GM08714 (cell line): ENCODE measurements around the gene SLC38A3.

Experiments used
- H3K4me3 ChIP-seq: fragments of 200-500 bp; sonication (Bioruptor generic); 2 replicates; pipeline ENCODE4 v1.5.1; 2014; ENCODE audit warnings: mild to moderate bottlenecking, low read length, inconsistent platforms
- ZNF274 ChIP-seq: IDR thresholded peaks from 2 replicates; pipeline ENCODE4 v1.6.1; 2012; ENCODE audit warnings: mild to moderate bottlenecking, low read depth, low read length

SLC38A3 gene

DNA sequence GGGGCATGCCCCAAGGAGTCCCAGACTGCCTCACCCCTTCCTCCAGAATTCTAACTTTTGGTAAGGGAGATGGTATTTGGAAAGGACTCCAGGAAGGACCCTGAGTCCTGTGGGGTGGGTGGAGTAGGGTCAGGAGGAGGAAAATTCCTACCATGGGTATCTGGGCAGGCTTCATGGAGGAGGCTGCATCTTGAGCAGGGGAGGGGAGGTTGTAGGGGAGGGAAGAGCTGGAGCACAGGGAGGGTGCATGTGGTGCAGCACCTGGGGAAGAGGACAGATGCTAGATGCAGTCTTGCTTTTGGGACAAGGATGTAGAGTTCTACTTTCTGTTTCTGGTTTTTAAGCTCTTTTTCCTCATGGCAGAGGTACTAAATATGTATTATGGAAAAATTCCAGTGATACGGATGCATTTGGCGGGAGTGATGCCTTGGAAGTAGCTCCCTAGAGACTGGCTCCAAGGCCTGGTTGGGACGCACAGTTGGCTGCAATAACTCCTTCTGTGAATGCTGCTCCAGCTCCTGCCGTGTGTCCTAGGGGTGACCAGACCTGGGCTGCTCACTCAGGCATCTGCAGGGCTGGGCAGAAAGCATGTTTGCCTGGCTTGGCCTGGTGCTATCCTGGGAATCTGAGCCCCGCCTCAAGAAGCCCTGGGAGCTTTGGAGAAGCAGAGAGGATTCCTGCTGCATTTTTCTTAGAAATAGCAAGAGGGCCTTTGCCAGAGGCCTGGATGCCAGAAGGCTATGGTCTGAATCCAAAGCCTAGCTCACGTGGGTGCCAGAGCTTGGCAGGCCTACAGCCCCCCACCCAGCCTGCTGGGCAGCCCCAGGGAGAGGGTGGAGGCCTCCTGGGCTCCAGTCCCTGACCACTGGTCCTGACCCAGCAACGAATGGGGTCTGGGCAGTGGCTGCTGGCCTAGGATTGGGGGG, 39.8 kb upstream of the SLC38A3 start:
- TF ChIP-seq ZNF274, result no peak
- no peak overlapping the region for H3K4me3 ChIP-seq

GRCh38 chr3:50165910-50166538, 39.0 kb upstream of the SLC38A3 start:
- no peak for TF ChIP-seq ZNF274

GRCh38 chr3:50166620-50167019, 38.5 kb upstream of the SLC38A3 start:
- no peak for TF ChIP-seq ZNF274
- H3K4me3 ChIP-seq, result no peak overlapping the region

More at GRCh38 chr3:50165910-50166538, 39.0 kb upstream of the SLC38A3 start:
- H3K4me3 ChIP-seq, result no peak overlapping the region

- no peak overlapping the region for H3K4me3 ChIP-seq
Observed at GRCh38 chr3:50167069-50167840, 37.8 kb upstream of the SLC38A3 start.

GRCh38 chr3:50167841-50168209, 37.2 kb upstream of the SLC38A3 start:
- TF ChIP-seq ZNF274, result no peak
- H3K4me3 ChIP-seq, result no peak overlapping the region

More at GRCh38 chr3:50167069-50167840, 37.8 kb upstream of the SLC38A3 start:
- TF ChIP-seq ZNF274, result no peak

- no peak overlapping the region for H3K4me3 ChIP-seq
- TF ChIP-seq ZNF274, result no peak
Observed at GRCh38 chr3:50168388-50168787, 36.7 kb upstream of the SLC38A3 start.

GRCh38 chr3:50168791-50169190, 36.3 kb upstream of the SLC38A3 start:
- TF ChIP-seq ZNF274, result no peak
- H3K4me3 ChIP-seq, result no peak overlapping the region

DNA sequence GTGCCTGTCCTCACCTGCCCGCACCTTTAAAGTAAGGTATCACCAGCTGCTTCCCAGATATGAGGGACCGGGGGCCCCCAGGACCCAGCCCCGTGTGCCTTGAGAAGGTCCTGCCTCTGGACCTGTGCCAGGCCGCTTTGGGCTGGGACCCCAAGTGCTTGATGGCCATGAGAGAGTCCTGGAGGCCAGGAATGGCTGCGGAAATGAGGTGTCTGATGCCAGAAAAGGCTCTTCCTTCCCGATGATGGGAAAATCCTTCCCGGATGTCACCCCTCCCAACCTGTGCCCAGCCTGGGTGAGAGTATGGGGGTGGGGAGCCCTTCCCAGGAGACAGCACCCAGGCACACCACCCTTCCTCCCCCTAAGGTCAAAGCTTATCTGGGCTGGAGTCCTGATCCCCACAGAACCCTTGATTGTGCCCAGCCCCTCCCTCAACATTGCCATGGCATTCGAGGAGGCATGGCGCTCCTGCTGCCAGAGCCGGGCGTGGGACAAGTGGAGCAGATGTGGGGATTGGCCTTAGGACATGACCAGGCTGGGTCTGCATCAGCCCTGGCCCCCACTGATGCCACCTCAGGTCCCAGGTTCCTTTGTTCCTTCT, 35.7 kb upstream of the SLC38A3 start:
- no peak overlapping the region for H3K4me3 ChIP-seq
- no peak for TF ChIP-seq ZNF274

DNA sequence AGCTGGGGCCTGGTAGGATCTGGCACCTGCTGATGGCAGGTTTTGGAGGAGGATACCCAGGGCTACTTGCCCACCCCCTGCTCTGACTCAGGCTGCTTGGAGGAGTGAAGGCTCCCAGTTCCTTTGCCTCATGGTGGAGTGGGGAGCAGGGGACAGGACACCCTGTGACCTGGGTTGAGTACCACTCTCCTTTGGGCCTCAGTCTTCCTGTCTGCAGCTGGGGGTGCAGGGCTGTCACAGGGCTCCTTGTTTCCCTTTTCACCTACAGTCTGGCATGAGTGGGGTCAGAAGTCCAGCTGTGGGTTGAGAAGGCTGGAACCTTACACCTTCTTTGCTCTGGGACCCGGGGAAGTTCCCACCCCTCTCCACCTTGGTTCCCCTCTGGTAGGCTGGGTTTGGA, 35.2 kb upstream of the SLC38A3 start:
- H3K4me3 ChIP-seq, result no peak overlapping the region
- TF ChIP-seq ZNF274, result no peak

- H3K4me3 ChIP-seq, result no peak overlapping the region
- no peak for TF ChIP-seq ZNF274
Observed at GRCh38 chr3:50170689-50171088, 34.4 kb upstream of the SLC38A3 start.

GRCh38 chr3:50171540-50172301, 33.4 kb upstream of the SLC38A3 start:
- no peak overlapping the region for H3K4me3 ChIP-seq
- TF ChIP-seq ZNF274, result no peak

DNA sequence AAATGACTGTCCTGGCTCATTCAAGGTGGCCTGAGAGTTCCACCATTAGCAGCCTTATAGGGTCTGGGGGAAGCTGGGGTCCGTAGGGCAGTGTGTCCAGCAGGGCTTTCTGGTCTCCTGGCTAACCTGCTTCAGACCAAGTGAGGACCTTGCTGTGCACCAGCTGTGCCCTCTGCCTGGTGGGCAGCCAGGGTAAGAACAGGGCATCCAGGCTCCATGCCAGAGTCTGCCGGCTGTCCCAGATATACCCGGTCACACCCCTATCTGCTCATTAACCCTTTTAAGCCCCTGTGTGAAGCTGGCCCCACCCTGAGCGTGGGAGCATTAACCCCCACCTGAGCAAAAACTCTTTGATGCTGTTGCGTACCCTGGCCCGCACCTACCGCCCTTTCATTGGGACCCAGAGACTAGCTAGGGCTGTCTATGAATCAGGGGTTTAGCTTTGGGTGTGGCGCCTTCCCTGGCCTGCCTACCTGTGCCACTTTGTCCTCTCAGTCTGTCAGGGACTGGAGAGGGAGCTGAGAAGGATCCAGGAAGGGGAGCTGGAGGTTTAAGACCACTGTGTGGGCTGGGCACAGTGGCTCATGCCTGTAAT, 32.3 kb upstream of the SLC38A3 start:
- no peak overlapping the region for H3K4me3 ChIP-seq
- TF ChIP-seq ZNF274, result no peak

- no peak overlapping the region for H3K4me3 ChIP-seq
Observed at GRCh38 chr3:50173685-50174516, 31.2 kb upstream of the SLC38A3 start.

More at GRCh38 chr3:50173685-50174516, 31.2 kb upstream of the SLC38A3 start:
- no peak for TF ChIP-seq ZNF274
